H9 (cell line): Measurements from ENCODE around the gene SH3PXD2B. TPM values are rescaled to one million over a fixed set of nuclear protein-coding genes. Genes with fewer than 3 reads are reported as not detected.

Source experiments
- DNase-seq: peaks from one replicate; pipeline ENCODE4 v3.0.0-alpha.2; 2017
- H2AFZ ChIP-seq: one replicate; pipeline ENCODE4 v1.6.1; 2013; ENCODE audit warnings: mild to moderate bottlenecking, low read length, control low read depth, moderate library complexity
- H2AK5ac ChIP-seq: 2 replicates; pipeline ENCODE4 v1.6.1; 2013; ENCODE audit warnings: low read length, control low read depth, mixed read lengths; ENCODE audit not compliant: insufficient read length
- H2BK120ac ChIP-seq: one replicate; pipeline ENCODE4 v1.6.1; 2013; ENCODE audit warnings: low read depth, mild to moderate bottlenecking, low read length, control low read depth, inconsistent platforms; ENCODE audit not compliant: poor library complexity, severe bottlenecking
- H2BK12ac ChIP-seq: 2 replicates; pipeline ENCODE4 v1.6.1; 2013; ENCODE audit warnings: low read length, control low read depth, mixed read lengths, low read depth; ENCODE audit not compliant: insufficient read length
- H2BK15ac ChIP-seq: 2 replicates; pipeline ENCODE4 v1.6.1; 2013; ENCODE audit warnings: low read depth, low read length, control low read depth
- H2BK20ac ChIP-seq: one replicate; pipeline ENCODE4 v1.6.1; 2013; ENCODE audit warnings: low read depth, mild to moderate bottlenecking, low read length, control low read depth, inconsistent platforms; ENCODE audit not compliant: poor library complexity, severe bottlenecking
- H2BK5ac ChIP-seq: 2 replicates; pipeline ENCODE4 v1.6.1; 2013; ENCODE audit warnings: low read length, control low read depth, mixed read lengths; ENCODE audit not compliant: insufficient read length
- H3K14ac ChIP-seq: 2 replicates; pipeline ENCODE4 v1.6.1; 2013; ENCODE audit warnings: low read length, control low read depth; ENCODE audit not compliant: insufficient read depth
- H3K18ac ChIP-seq: 2 replicates; pipeline ENCODE4 v1.6.1; 2013; ENCODE audit warnings: low read depth, mild to moderate bottlenecking, mixed read lengths, low read length, control low read depth; ENCODE audit not compliant: insufficient read length
- H3K23ac ChIP-seq: 2 replicates; pipeline ENCODE4 v1.6.1; 2013; ENCODE audit warnings: low read length, control low read depth, mixed read lengths, low read depth; ENCODE audit not compliant: insufficient read length
- H3K23me2 ChIP-seq: 2 replicates; pipeline ENCODE4 v1.6.1; 2013; ENCODE audit warnings: low read depth, mild to moderate bottlenecking, mixed read lengths, low read length, control low read depth; ENCODE audit not compliant: insufficient read length, poor library complexity, severe bottlenecking
- H3K27ac ChIP-seq: 2 replicates; pipeline ENCODE4 v1.5.1; 2013; ENCODE audit warnings: low read length, control low read depth, mixed read lengths, low read depth; ENCODE audit not compliant: insufficient read length
- H3K27me3 ChIP-seq: 2 replicates; pipeline ENCODE4 v1.6.1; 2013; ENCODE audit warnings: low read length, control low read depth, inconsistent platforms; ENCODE audit not compliant: insufficient read depth
- H3K4ac ChIP-seq: 2 replicates; pipeline ENCODE4 v1.6.1; 2013; ENCODE audit warnings: low read depth, mild to moderate bottlenecking, control low read depth, inconsistent platforms, low read length, moderate library complexity
- H3K4me1 ChIP-seq: 2 replicates; pipeline ENCODE4 v1.6.1; 2013; ENCODE audit warnings: low read length, control low read depth, inconsistent platforms; ENCODE audit not compliant: insufficient read depth
- H3K4me2 ChIP-seq: 2 replicates; pipeline ENCODE4 v1.6.1; 2013; ENCODE audit warnings: low read length, control low read depth, mixed read lengths; ENCODE audit not compliant: insufficient read length, insufficient read depth
- H3K56ac ChIP-seq: 2 replicates; pipeline ENCODE4 v1.6.1; 2013; ENCODE audit warnings: low read depth, mild to moderate bottlenecking, mixed read lengths, low read length, control low read depth; ENCODE audit not compliant: insufficient read length
- H3K79me1 ChIP-seq: 2 replicates; pipeline ENCODE4 v1.6.1; 2013; ENCODE audit warnings: low read depth, mild to moderate bottlenecking, moderate library complexity, low read length, control low read depth, inconsistent platforms; ENCODE audit not compliant: insufficient read depth, poor library complexity, severe bottlenecking
- H3K79me2 ChIP-seq: 2 replicates; pipeline ENCODE4 v1.6.1; 2013; ENCODE audit warnings: low read length, control low read depth, inconsistent platforms; ENCODE audit not compliant: insufficient read depth
- H3K9ac ChIP-seq: 2 replicates; pipeline ENCODE4 v1.6.1; 2013; ENCODE audit warnings: low read length, control low read depth, mixed read lengths; ENCODE audit not compliant: insufficient read length; ENCODE audit errors: extremely low read depth
- H3K9me3 ChIP-seq: one replicate; pipeline ENCODE4 v1.6.1; 2013; ENCODE audit warnings: low read depth, low read length, inconsistent platforms; ENCODE audit not compliant: control insufficient read depth
- H3T11ph ChIP-seq: one replicate; pipeline ENCODE4 v1.6.1; 2013; ENCODE audit warnings: mild to moderate bottlenecking, low read length, control low read depth, inconsistent platforms
- H4K20me1 ChIP-seq: one replicate; pipeline ENCODE4 v1.6.1; 2013; ENCODE audit not compliant: control insufficient read depth, insufficient read length, insufficient read depth
- H4K5ac ChIP-seq: 2 replicates; pipeline ENCODE4 v1.6.1; 2013; ENCODE audit warnings: low read depth, mild to moderate bottlenecking, mixed read lengths, low read length, control low read depth; ENCODE audit not compliant: insufficient read length
- H4K8ac ChIP-seq: replicated peaks from 2 replicates; pipeline ENCODE4 v1.6.1; 2013; ENCODE audit warnings: low read length, control low read depth, mixed read lengths, low read depth; ENCODE audit not compliant: insufficient read length
- H4K91ac ChIP-seq: 2 replicates; pipeline ENCODE4 v1.6.1; 2013; ENCODE audit warnings: low read depth, mild to moderate bottlenecking, moderate library complexity, mixed read lengths, low read length, control low read depth; ENCODE audit not compliant: insufficient read length
- H3K27ac Mint-ChIP-seq, 3 experiments: 2 replicates in 2 of 3; 3 replicates in 1 of 3; pipeline ENCODE4 v1.8.0; 2020 to 2021; ENCODE audit warnings: mixed read lengths in 3 of 3, mild to moderate bottlenecking in 1 of 3, moderate library complexity in 1 of 3
- H3K27me3 Mint-ChIP-seq: 2 replicates; pipeline ENCODE4 v1.8.0; 2021; ENCODE audit warnings: low read depth, mild to moderate bottlenecking, moderate library complexity, mixed read lengths
- H3K36me3 Mint-ChIP-seq, 3 experiments: 2 replicates in 2 of 3; 3 replicates in 1 of 3; pipeline ENCODE4 v1.8.0; 2020 to 2021; ENCODE audit warnings: low read depth in 3 of 3, mixed read lengths in 3 of 3; ENCODE audit not compliant: insufficient read depth in 1 of 3
- H3K4me1 Mint-ChIP-seq, 2 experiments: 2 replicates each; pipeline ENCODE4 v1.8.0; 2020; ENCODE audit warnings: mixed read lengths in 2 of 2
- H3K4me3 Mint-ChIP-seq, 2 experiments: 2 replicates in 1 of 2; 3 replicates in 1 of 2; pipeline ENCODE4 v1.8.0; 2020 to 2021; ENCODE audit warnings: mild to moderate bottlenecking in 2 of 2, mixed read lengths in 2 of 2, moderate library complexity in 1 of 2
- H3K9me3 Mint-ChIP-seq, 2 experiments: 2 replicates in 1 of 2; 3 replicates in 1 of 2; pipeline ENCODE4 v1.8.0; 2020; ENCODE audit warnings: mild to moderate bottlenecking in 2 of 2, mixed read lengths in 2 of 2, moderate library complexity in 1 of 2
- CTCF ChIP-seq: fragments of 200-600 bp; sonication (generic); conservative IDR thresholded peaks from 3 replicates; pipeline ENCODE4 v1.8.0; 2021; ENCODE audit warnings: antibody characterized with exemption, mild to moderate bottlenecking
- WGBS: extraction: QIAGEN DNeasy Blood & Tissue Kit; methylation state at CpG from one replicate; pipeline ENCODE4 v1.1.7; 2013; ENCODE audit warnings: missing lambda C conversion rate, low lambda C conversion rate, mixed read lengths; ENCODE audit not compliant: insufficient read length; ENCODE audit errors: extremely low coverage; 5-methylcytosine and 5-hydroxymethylcytosine counted together
- total RNA-seq: library from RNA; stranded (reverse); gene quantifications from 2 replicates; pipeline ENCODE4 v1.2.1, GENCODE V29; 2021

The SH3PXD2B gene
- total RNA-seq, 1 experiment from 2014 or later, result 49.0 TPM

GRCh38 chr5:172481011-172481800, 26.9 kb upstream of the SH3PXD2B start:
- WGBS, result no CpG with 5 or more reads among the region's 10 CpGs
- H3K27ac Mint-ChIP-seq, result no peak overlapping the region; a peak in 1 of 7 replicates
- H3K14ac ChIP-seq, result no peak overlapping the region
- H2BK120ac ChIP-seq, result no peak overlapping the region
- no peak overlapping the region for H2BK5ac ChIP-seq
- no peak overlapping the region for H3K4me3 Mint-ChIP-seq
- H3T11ph ChIP-seq, result no peak overlapping the region
- no peak overlapping the region for H2BK20ac ChIP-seq
- no peaks in the 10 kb centered on the region for H3K27me3 ChIP-seq
- no peaks in the 10 kb centered on the region for H3K36me3 Mint-ChIP-seq
- H3K79me2 ChIP-seq, result no peaks in the 10 kb centered on the region
- H2AFZ ChIP-seq, result no peak overlapping the region
- H3K27ac ChIP-seq, result no peak overlapping the region
- H3K27me3 Mint-ChIP-seq, result peaks cover 13% of the 10 kb centered on the region
- H4K8ac ChIP-seq, result no peak overlapping the region
- no peak overlapping the region for H3K4ac ChIP-seq
- no peak overlapping the region for H3K18ac ChIP-seq
- H3K23me2 ChIP-seq, result no peaks in the 10 kb centered on the region
- H3K9me3 ChIP-seq, result no peaks in the 10 kb centered on the region
- no peak overlapping the region for H3K9ac ChIP-seq
- H3K56ac ChIP-seq, result no peak overlapping the region
- no peak overlapping the region for H4K91ac ChIP-seq
- H4K20me1 ChIP-seq, result no peaks in the 10 kb centered on the region
- peaks cover 7 to 8% of the 10 kb centered on the region in 2 experiments; a peak in 3 of 4 replicates for H3K4me1 Mint-ChIP-seq
- no peak overlapping the region for H2BK12ac ChIP-seq
- no peak overlapping the region for H2AK5ac ChIP-seq
- no peak overlapping the region for H3K4me2 ChIP-seq
- H4K5ac ChIP-seq, result no peak overlapping the region
- H3K4me1 ChIP-seq, result no peaks in the 10 kb centered on the region
- TF ChIP-seq CTCF, result no peak
- H3K79me1 ChIP-seq, result no peaks in the 10 kb centered on the region
- peaks cover 0 to 4% of the 10 kb centered on the region in 2 experiments; a peak in 1 of 5 replicates for H3K9me3 Mint-ChIP-seq
- no peak for DNase-seq
- H2BK15ac ChIP-seq, result no peak overlapping the region
- no peak overlapping the region for H3K23ac ChIP-seq
